Caco-2 (cell line): ENCODE measurements around the gene DIS3L. TPM values are rescaled to one million over a fixed set of nuclear protein-coding genes. Genes with fewer than 3 reads are reported as not detected.
"Not testable (repeated sequence)": the region's sequence is repeated elsewhere in the genome, so short reads cannot be mapped to it uniquely, and the experiment has no call there.

ENCODE experiments used
- BruUV-seq: library from RNA; stranded (reverse); fragments of 400-500 nt; replicated peaks from 2 replicates; lab custom pipeline; 2021; lab: Mats Ljungman, UMichigan
- CTCF ChIA-PET: fragments of 300-600 bp; sonication (Branson Sonifier 250); formaldehyde crosslinking; loops from one replicate; lab custom pipeline; 2022; ENCODE audit warnings: antibody characterized with exemption; lab: Charles Lee
- POLR2A ChIA-PET: fragments of 300-600 bp; sonication (Branson Sonifier 250); formaldehyde crosslinking; loops from one replicate; lab custom pipeline; 2022; ENCODE audit warnings: antibody characterized with exemption; lab: Charles Lee
- DNase-seq, 2 experiments: peaks; one replicate each; pipeline versions ENCODE4 v3.0.0 to v3.0.0-alpha.2; 2020 to 2022
- H3K27me3 ChIP-seq: replicated peaks from 2 replicates; pipeline ENCODE4 v1.6.0; 2011; ENCODE audit warnings: low read length; ENCODE audit not compliant: control insufficient read depth, insufficient read depth
- H3K36me3 ChIP-seq: 2 replicates; pipeline ENCODE4 v1.5.1; 2011; ENCODE audit warnings: low read length; ENCODE audit not compliant: control insufficient read depth, insufficient read depth
- H3K4me1 ChIP-seq: fragments of 250-450 bp; sonication (Bioruptor Pico); 2 replicates; pipeline ENCODE4 v1.5.1; 2020; ENCODE audit warnings: mild to moderate bottlenecking
- H3K4me3 ChIP-seq: 2 replicates; pipeline ENCODE4 v1.5.1; 2011; ENCODE audit warnings: low read depth, mild to moderate bottlenecking, control low read depth, low read length
- H3K9me3 ChIP-seq: fragments of 250-450 bp; sonication (Bioruptor Pico); 2 replicates; pipeline ENCODE4 v1.5.1; 2020; ENCODE audit warnings: mild to moderate bottlenecking, moderate library complexity
- H3K27ac Mint-ChIP-seq: one replicate; pipeline ENCODE4 v1.8.0; 2022; ENCODE audit warnings: mixed read lengths; ENCODE audit not compliant: unreplicated experiment
- H3K27me3 Mint-ChIP-seq: one replicate; pipeline ENCODE4 v1.8.0; 2022; ENCODE audit warnings: mixed read lengths; ENCODE audit not compliant: insufficient read depth, unreplicated experiment
- H3K36me3 Mint-ChIP-seq: one replicate; pipeline ENCODE4 v1.8.0; 2022; ENCODE audit warnings: mild to moderate bottlenecking, mixed read lengths; ENCODE audit not compliant: insufficient read depth, unreplicated experiment
- H3K4me1 Mint-ChIP-seq: one replicate; pipeline ENCODE4 v1.8.0; 2022; ENCODE audit warnings: low read depth, mixed read lengths; ENCODE audit not compliant: unreplicated experiment
- H3K4me3 Mint-ChIP-seq: one replicate; pipeline ENCODE4 v1.8.0; 2022; ENCODE audit warnings: mild to moderate bottlenecking, moderate library complexity, mixed read lengths; ENCODE audit not compliant: unreplicated experiment
- H3K9me3 Mint-ChIP-seq: one replicate; pipeline ENCODE4 v1.8.0; 2022; ENCODE audit warnings: mixed read lengths; ENCODE audit not compliant: unreplicated experiment
- CTCF ChIP-seq, 2 experiments: fragments of 200-600 bp in 1 of 2; IDR thresholded peaks; 1 replicate in 1 of 2; 2 replicates in 1 of 2; pipeline versions ENCODE4 v1.5.1 to v1.8.0; 2011 to 2022; ENCODE audit warnings: antibody characterized with exemption in 1 of 2, control low read depth in 1 of 2, inconsistent platforms in 1 of 2, low read depth in 1 of 2, low read length in 1 of 2, mild to moderate bottlenecking in 1 of 2, moderate library complexity in 1 of 2; ENCODE audit not compliant: insufficient read depth in 1 of 2, severe bottlenecking in 1 of 2, unreplicated experiment in 1 of 2
- intact Hi-C: fragments of 100-400 bp; cut with micrococcal nuclease; formaldehyde crosslinking; loops from one replicate; pipeline ENCODE4 v1.10.0; 2022; ENCODE audit not compliant: unreplicated experiment
- total RNA-seq: library from RNA; stranded (reverse); gene quantifications from 2 replicates; pipeline ENCODE4 v1.2.3, GENCODE V29; 2022

The DIS3L gene
- total RNA-seq, 1 experiment from 2014 or later = 25.3 TPM

DNA sequence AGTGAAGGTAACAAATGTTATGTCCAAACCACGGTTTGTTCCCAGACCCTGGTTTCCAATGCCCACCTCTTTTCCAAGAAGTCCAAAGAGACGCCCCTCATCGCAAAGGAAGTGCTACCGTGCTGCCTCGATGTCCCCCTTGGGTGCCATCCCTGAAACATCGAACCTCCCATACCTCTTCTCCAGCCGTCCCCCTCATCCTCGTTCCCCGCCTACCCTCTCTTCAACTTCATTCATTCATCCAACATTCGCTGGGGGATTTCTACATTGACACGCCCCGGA is 62.6 kb downstream of the DIS3L start:
- H3K27ac Mint-ChIP-seq = peak overlapping the region; percentile 99
- H3K4me1 Mint-ChIP-seq = peaks cover 9% of the 10 kb centered on the region
- peaks cover 38% of the 10 kb centered on the region for H3K36me3 Mint-ChIP-seq
- intact Hi-C loops = loop anchor here (2.0 kb wide), 3 partner anchors 31 to 149 kb away; partner anchors contain the start of genes MAP2K1, RPL4, SNAPC5 and ZWILCH
- no peak for TF ChIP-seq CTCF (IDR thresholded peaks at IDR 0.05; ENCODE audit: insufficient read depth in 1 of 2, low read depth in 1 of 2, low read length in 1 of 2, severe bottlenecking in 1 of 2, unreplicated experiment in 1 of 2)
- peak overlapping the region; percentile 95 for H3K4me3 Mint-ChIP-seq
- Histone ChIP-seq H3K27me3 (no peaks in the 10 kb centered on the region), H3K4me3 (peak overlapping the region; percentile 97), H3K36me3 (no peaks in the 10 kb centered on the region), H3K4me1 (0 out of 2 replicates have a peak, but pooled peaks cover 5% of the 10 kb centered on the region), H3K9me3 (no peaks in the 10 kb centered on the region)
- TSS peak; percentile 78 for BruUV-seq
- DNase-seq = no peak
- no peaks in the 10 kb centered on the region for H3K27me3 Mint-ChIP-seq
- ChIA-PET POLR2A (interaction anchor here (0.6 to 1.3 kb wide), 4 partner anchors 9 to 84 kb away, joined by 3 to 12 read pairs (median 5); partner anchors contain the start of gene MAP2K1), CTCF (interaction anchor here (1.1 kb wide), 1 partner anchor 30 kb away, joined by 5 read pairs; the partner anchor contains the start of gene MAP2K1)
- H3K9me3 Mint-ChIP-seq = no peaks in the 10 kb centered on the region

DNA sequence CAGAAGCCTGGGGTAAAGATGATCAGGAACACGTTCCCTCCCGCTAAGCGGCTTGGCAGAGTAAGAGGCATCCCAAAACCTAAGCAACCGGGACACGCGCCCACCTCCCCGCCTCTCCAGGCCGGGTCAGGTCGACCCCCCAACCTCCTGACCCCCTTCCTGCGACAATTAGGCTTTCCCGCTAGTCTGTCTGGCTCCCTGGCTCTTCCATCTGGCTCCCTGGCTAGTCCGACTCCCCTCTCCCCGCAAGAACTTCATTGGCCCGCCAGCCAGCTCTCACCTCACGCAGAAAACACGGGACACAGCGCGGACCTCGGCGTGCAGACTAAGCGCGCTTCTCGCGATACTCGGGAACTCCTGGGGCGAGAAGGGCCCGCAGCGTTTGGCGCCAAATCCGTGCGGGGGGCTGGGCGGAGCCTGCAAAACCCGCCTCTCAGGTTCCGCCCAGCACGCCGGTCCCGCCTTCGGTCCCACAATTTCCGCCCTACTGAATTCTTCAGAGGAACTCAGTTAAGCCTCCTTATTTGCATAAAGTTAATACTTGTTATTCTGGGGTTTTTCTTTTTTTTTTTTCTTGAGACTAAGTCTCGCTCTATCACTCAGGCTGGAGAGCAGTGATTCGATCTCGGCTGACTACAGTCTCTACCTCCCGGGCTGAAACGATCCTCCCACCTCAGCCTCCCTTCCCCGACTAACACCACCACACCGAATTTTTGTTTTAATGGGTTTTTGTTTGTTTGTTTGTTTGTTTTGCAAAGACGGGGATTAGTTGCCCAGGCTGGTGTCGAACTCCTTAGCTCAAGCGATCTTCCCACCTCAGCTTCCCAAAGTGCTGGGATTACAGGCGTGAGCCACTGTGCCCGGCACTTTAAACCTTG is 63.2 kb downstream of the DIS3L start, which contains the start of gene TIPIN:
Gene TIPIN (minus strand): TSS at position 327 of the 878 bp plus-strand sequence. CDS start 3,738 bp downstream, outside the sequence.
- H3K27ac Mint-ChIP-seq = peak within 1 kb of the TSS; percentile 99
- peak within 1 kb of the TSS; percentile 97 for H3K4me3 ChIP-seq
- intact Hi-C loops = loop anchor here (2.0 kb wide), 3 partner anchors 30 to 148 kb away; partner anchors contain the start of genes MAP2K1, RPL4, SNAPC5 and ZWILCH
- peaks cover 33% of the 10 kb centered on the region for H3K36me3 Mint-ChIP-seq
- H3K4me3 Mint-ChIP-seq = peak within 1 kb of the TSS; percentile 95
- peaks cover 9% of the 10 kb centered on the region for H3K4me1 Mint-ChIP-seq
- H3K9me3 Mint-ChIP-seq = no peaks in the 10 kb centered on the region
- H3K27me3 Mint-ChIP-seq = no peaks in the 10 kb centered on the region
- ChIA-PET CTCF (interaction anchor here (0.7 to 1.1 kb wide), 2 partner anchors 30 to 71 kb away, joined by 3 to 5 read pairs; partner anchors contain the start of gene MAP2K1), POLR2A (interaction anchor here (0.6 to 1.3 kb wide), 6 partner anchors 8 to 106 kb away, joined by 3 to 12 read pairs (median 5); partner anchors contain the start of gene MAP2K1)
- BruUV-seq = no TSS peak
- H3K9me3 ChIP-seq = no peaks in the 10 kb centered on the region
- H3K4me1 ChIP-seq = 0 out of 2 replicates have a peak, but pooled peaks cover 5% of the 10 kb centered on the region
- peak; percentile 96 for DNase-seq
- TF ChIP-seq CTCF (IDR thresholded peaks at IDR 0.05; ENCODE audit: insufficient read depth in 1 of 2, low read depth in 1 of 2, low read length in 1 of 2, severe bottlenecking in 1 of 2, unreplicated experiment in 1 of 2) = no peak
- no peaks in the 10 kb centered on the region for H3K27me3 ChIP-seq
- no peaks in the 10 kb centered on the region for H3K36me3 ChIP-seq

- Histone ChIP-seq H3K4me1 (peaks cover 14% of the 10 kb centered on the region), H3K27me3 (no peaks in the 10 kb centered on the region), H3K36me3 (no peaks in the 10 kb centered on the region), H3K9me3 (no peaks in the 10 kb centered on the region), H3K4me3 (no peak overlapping the region)
- Mint-ChIP-seq H3K27me3 (no peaks in the 10 kb centered on the region), H3K4me3 (no peak overlapping the region), H3K9me3 (no peaks in the 10 kb centered on the region), H3K4me1 (peaks cover 16% of the 10 kb centered on the region), H3K36me3 (peaks cover 14% of the 10 kb centered on the region), H3K27ac (peak overlapping the region; percentile 70)
- DNase-seq = peak in 1 of 2 experiments; percentile 22
- intact Hi-C loops = no loop called here
- ChIA-PET CTCF (interaction anchor here (0.9 kb wide), 1 partner anchor 27 kb away, joined by 3 read pairs; the partner anchor contains the start of gene MAP2K1), POLR2A (no interaction called here)
- TF ChIP-seq CTCF (IDR thresholded peaks at IDR 0.05; ENCODE audit: insufficient read depth in 1 of 2, low read depth in 1 of 2, low read length in 1 of 2, severe bottlenecking in 1 of 2, unreplicated experiment in 1 of 2) = no peak
- BruUV-seq = no TSS peak
Observed at GRCh38 chr15:66359740-66360139, 66.4 kb downstream of the DIS3L start.

- peaks cover 18% of the 10 kb centered on the region for H3K4me1 ChIP-seq
- H3K27me3 ChIP-seq, H3K4me3 ChIP-seq, H3K4me3 Mint-ChIP-seq, intact Hi-C loops, H3K36me3 Mint-ChIP-seq, H3K27me3 Mint-ChIP-seq, POLR2A ChIA-PET, H3K9me3 Mint-ChIP-seq, DNase-seq, BruUV-seq, H3K36me3 ChIP-seq, CTCF ChIA-PET, H3K9me3 ChIP-seq: not testable (repeated sequence)
- peaks cover 16% of the 10 kb centered on the region for H3K4me1 Mint-ChIP-seq
- peak overlapping the region; percentile 45 for H3K27ac Mint-ChIP-seq
Observed at GRCh38 chr15:66361745-66362460, 68.5 kb downstream of the DIS3L start.
